Measurements from ENCODE around the gene KIF20B. TPM values are rescaled to one million over a fixed set of nuclear protein-coding genes. Genes with fewer than 3 reads are reported as not detected.

The KIF20B gene
- total and polyA plus RNA-seq, 2 of the 13 experiments (the other 11 are each of a cell fraction or from before 2014, with no cell fraction given), result 3.5 to 38.6 TPM

DNA sequence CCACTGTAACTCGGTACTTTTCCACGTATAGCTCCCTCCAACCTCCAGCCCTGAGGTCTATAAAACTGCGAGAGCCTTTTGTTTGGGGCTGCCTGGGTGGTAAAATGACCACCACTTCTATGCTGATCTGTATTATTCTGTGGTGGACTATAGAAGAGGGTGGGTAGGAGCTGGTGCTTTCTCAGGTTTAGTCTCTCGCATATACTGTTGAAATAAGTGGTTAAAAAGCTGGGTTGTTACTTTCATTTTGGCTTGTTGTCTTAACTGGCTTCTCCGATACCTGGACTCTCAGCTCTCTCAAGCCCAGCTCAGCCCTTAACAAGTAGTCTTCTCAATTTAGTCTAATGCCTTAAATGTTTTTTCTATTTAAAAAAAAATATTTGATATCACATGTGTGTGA, 70.3 kb downstream of the KIF20B start:
- no TSS peak for BruUV-seq (replicated peaks)
- Histone ChIP-seq H4K20me1 (ENCODE audit: insufficient read depth, low read length) (no peaks in the 10 kb centered on the region), H3K27ac (ENCODE audit: extremely low read length, insufficient read depth, low read length) (no peak overlapping the region), H2AFZ (ENCODE audit: low read length) (no peak overlapping the region), H3K79me2 (ENCODE audit: insufficient read depth, low read length) (no peaks in the 10 kb centered on the region), H3K9ac (ENCODE audit: insufficient read depth, low read depth, low read length) (no peak overlapping the region), H3K9me3 (ENCODE audit: low read length) (no peaks in the 10 kb centered on the region), H3K4me3 (replicated peaks in 1 of 3; ENCODE audit: insufficient read depth in 1 of 3, low read depth in 2 of 3, low read length in 3 of 3) (no peak overlapping the region), H3K4me2 (ENCODE audit: low read depth, low read length) (no peak overlapping the region), H3K27me3 (ENCODE audit: control insufficient read depth in 1 of 2, insufficient read depth in 2 of 2, low read length in 2 of 2) (no peaks in the 10 kb centered on the region; a peak in 1 of 5 replicates), H3K4me1 (ENCODE audit: insufficient read depth, low read length) (no peaks in the 10 kb centered on the region), H3K36me3 (replicated peaks in 1 of 2; ENCODE audit: control insufficient read depth in 1 of 2, insufficient read depth in 2 of 2, low read length in 2 of 2) (peaks cover 9 to 48% of the 10 kb centered on the region in 2 experiments)
- 98% methylated on average over 5 of the region's 5 CpGs for WGBS (ENCODE audit: low lambda C conversion rate)
- in situ Hi-C loops (cut with HindIII; ENCODE audit: extremely low pct_ligation_motif_present, low pct_unique_long_range_greater_than_20kb) (no loop called here), intact Hi-C loops (cut with micrococcal nuclease; ENCODE audit: unreplicated experiment) (no loop called here)
- no peak for DNase-seq (ENCODE audit: low spot score)
- ChIA-PET CTCF (ENCODE audit: low intra/inter-chr PET ratio, low total read pairs) (no interaction called here), POLR2A (no interaction called here)
- no peak for ATAC-seq
- TF ChIP-seq, protein P1, sequence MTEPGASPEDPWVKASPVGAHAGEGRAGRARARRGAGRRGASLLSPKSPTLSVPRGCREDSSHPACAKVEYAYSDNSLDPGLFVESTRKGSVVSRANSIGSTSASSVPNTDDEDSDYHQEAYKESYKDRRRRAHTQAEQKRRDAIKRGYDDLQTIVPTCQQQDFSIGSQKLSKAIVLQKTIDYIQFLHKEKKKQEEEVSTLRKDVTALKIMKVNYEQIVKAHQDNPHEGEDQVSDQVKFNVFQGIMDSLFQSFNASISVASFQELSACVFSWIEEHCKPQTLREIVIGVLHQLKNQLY (CRISPR knock-in tag; IDR thresholded peaks at IDR 0.05), result no peak
- TF ChIP-seq ZMYM4 (CRISPR knock-in tag; IDR thresholded peaks at IDR 0.05) (no peak), ADNP (CRISPR knock-in tag; IDR thresholded peaks at IDR 0.05) (no peak), SP1 (IDR thresholded peaks at IDR 0.05) (no peak), SP1 (CRISPR knock-in tag; IDR thresholded peaks at IDR 0.05) (no peak), DMAP1 (CRISPR knock-in tag; IDR thresholded peaks at IDR 0.05) (no peak), ZNF274 (CRISPR knock-in tag; IDR thresholded peaks at IDR 0.05) (no peak), FOXA3 (CRISPR knock-in tag; IDR thresholded peaks at IDR 0.05) (no peak)
- TF ChIP-seq, protein P2, sequence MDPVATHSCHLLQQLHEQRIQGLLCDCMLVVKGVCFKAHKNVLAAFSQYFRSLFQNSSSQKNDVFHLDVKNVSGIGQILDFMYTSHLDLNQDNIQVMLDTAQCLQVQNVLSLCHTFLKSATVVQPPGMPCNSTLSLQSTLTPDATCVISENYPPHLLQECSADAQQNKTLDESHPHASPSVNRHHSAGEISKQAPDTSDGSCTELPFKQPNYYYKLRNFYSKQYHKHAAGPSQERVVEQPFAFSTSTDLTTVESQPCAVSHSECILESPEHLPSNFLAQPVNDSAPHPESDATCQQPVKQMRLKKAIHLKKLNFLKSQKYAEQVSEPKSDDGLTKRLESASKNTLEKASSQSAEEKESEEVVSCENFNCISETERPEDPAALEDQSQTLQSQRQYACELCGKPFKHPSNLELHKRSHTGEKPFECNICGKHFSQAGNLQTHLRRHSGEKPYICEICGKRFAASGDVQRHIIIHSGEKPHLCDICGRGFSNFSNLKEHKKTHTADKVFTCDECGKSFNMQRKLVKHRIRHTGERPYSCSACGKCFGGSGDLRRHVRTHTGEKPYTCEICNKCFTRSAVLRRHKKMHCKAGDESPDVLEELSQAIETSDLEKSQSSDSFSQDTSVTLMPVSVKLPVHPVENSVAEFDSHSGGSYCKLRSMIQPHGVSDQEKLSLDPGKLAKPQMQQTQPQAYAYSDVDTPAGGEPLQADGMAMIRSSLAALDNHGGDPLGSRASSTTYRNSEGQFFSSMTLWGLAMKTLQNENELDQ (CRISPR knock-in tag; IDR thresholded peaks at IDR 0.05; ENCODE audit: borderline replicate concordance), result no peak
- FAIRE-seq, result no peak
